Measurements from ENCODE around the gene TMEM126A.
A peak's percentile ranks its signal among the peaks of the same experiment; 100 is the strongest.

The TMEM126A gene

DNA sequence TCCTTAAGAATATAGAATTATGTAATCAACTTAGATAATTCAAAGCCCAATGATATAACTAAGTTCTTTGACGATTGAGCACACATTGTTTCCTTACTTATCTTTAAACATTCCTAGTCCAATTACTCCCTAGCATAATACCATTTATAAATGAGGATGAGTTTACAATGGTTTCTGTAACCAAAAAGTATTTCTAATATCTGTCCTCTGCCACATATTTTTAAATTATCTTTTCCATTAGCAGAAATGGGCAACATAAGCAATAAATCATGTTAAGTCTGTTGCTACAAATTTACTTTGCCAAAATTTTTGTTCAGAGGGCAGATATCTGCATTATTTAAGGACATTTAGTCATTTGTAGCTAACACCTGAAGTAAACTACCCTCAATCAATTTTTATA lies 10.4 kb downstream of the TMEM126A start:
- H3K4me3 ChIP-seq (ENCODE audit: severe bottlenecking), result no peak overlapping the region
- ATAC-seq (ENCODE audit: low read depth), result no peak

DNA sequence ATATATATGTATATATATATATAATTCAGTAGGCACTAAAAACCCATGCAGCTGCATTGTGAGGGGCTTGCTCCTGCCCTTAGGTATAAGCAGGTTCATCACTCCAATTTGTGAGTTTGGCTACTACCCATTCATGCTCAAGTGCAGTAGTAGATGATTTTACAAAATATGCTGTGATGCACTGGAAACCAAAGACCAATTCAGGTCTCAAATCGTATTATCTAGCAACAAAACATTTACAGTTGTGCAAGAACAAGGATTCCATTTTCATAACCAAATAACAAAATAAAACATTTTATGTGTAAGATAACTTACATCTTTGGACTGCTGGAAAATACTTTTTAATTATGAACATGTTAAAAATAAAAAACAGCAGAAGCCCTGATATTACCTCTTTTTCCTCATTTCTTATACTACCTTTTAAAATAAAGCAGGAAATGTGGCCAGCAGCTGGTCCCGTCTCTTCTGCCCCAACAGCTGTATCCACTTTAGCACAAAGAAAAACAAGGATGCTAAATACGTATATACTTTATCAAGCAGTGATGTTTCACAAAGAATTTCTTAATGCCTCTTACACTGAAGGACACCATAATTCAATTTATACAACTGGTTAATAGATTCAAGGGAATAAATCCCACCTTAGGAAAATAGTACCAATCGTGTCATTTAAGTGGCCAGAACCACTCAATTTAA lies 14.4 kb downstream of the TMEM126A start:
- TF ChIP-seq, protein P1, sequence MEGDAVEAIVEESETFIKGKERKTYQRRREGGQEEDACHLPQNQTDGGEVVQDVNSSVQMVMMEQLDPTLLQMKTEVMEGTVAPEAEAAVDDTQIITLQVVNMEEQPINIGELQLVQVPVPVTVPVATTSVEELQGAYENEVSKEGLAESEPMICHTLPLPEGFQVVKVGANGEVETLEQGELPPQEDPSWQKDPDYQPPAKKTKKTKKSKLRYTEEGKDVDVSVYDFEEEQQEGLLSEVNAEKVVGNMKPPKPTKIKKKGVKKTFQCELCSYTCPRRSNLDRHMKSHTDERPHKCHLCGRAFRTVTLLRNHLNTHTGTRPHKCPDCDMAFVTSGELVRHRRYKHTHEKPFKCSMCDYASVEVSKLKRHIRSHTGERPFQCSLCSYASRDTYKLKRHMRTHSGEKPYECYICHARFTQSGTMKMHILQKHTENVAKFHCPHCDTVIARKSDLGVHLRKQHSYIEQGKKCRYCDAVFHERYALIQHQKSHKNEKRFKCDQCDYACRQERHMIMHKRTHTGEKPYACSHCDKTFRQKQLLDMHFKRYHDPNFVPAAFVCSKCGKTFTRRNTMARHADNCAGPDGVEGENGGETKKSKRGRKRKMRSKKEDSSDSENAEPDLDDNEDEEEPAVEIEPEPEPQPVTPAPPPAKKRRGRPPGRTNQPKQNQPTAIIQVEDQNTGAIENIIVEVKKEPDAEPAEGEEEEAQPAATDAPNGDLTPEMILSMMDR (IDR thresholded peaks at IDR 0.05; ENCODE audit: poor library complexity, severe bottlenecking), result no peak
- peaks cover 29% of the 10 kb centered on the region for H3K4me1 ChIP-seq (ENCODE audit: insufficient read depth, poor library complexity, severe bottlenecking)
- peaks cover 69% of the 10 kb centered on the region for H3K36me3 ChIP-seq (ENCODE audit: low read depth)
- H3K27me3 ChIP-seq (ENCODE audit: insufficient read depth, poor library complexity, severe bottlenecking), result no peaks in the 10 kb centered on the region
- H3K9me3 ChIP-seq (ENCODE audit: severe bottlenecking), result no peaks in the 10 kb centered on the region
- ATAC-seq (ENCODE audit: low read depth) (no peak), DNase-seq (ENCODE audit: low spot score) (no peak)
- no peak overlapping the region for H3K27ac ChIP-seq (ENCODE audit: poor library complexity, severe bottlenecking)
- H3K4me3 ChIP-seq (ENCODE audit: severe bottlenecking), result peak overlapping the region; percentile 74

More for the DNA sequence above, 10.4 kb downstream of the TMEM126A start:
- DNase-seq (ENCODE audit: low spot score), result no peak
- TF ChIP-seq, protein P1 (IDR thresholded peaks at IDR 0.05; ENCODE audit: poor library complexity, severe bottlenecking), result no peak
- H3K36me3 ChIP-seq (ENCODE audit: low read depth), result peaks cover 95% of the 10 kb centered on the region
- no peak overlapping the region for H3K27ac ChIP-seq (ENCODE audit: poor library complexity, severe bottlenecking)
- H3K4me1 ChIP-seq (ENCODE audit: insufficient read depth, poor library complexity, severe bottlenecking), result peaks cover 29% of the 10 kb centered on the region
- no peaks in the 10 kb centered on the region for H3K27me3 ChIP-seq (ENCODE audit: insufficient read depth, poor library complexity, severe bottlenecking)
- H3K9me3 ChIP-seq (ENCODE audit: severe bottlenecking), result no peaks in the 10 kb centered on the region

DNA sequence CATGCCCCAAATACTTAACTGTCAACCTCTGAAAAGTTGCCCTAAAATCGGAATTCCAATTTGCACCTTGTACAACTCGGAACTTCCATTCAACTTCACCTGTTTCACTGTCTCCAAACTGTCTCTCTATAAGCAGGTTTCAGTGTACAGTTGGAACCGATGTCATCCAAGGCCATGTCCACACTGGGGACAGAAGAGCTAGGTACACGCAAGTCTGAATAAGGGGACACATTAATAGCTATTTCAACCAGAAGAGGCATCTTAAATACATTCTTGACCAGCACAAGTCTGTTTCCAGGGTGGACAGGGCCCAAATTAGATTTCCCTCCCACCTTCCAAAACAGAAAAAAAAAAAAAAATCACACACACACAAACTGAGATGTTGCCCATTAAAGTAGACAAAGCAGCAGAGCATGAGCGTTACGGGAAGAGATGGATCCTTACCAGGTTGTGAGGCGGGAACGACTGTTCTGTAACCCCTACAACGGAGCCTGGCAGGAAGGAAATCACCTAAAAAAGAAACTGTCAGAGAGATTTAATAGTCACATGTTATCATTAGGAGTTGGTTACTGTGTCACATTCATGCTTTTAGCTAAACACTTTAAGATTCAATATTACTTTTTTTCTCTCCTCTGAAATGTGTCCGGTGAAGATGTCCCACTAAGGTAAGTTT lies 15.4 kb downstream of the TMEM126A start:
- H3K4me1 ChIP-seq (ENCODE audit: insufficient read depth, poor library complexity, severe bottlenecking), result peaks cover 29% of the 10 kb centered on the region
- no peaks in the 10 kb centered on the region for H3K9me3 ChIP-seq (ENCODE audit: severe bottlenecking)
- H3K27ac ChIP-seq (ENCODE audit: poor library complexity, severe bottlenecking), result peak overlapping the region; percentile 75
- H3K36me3 ChIP-seq (ENCODE audit: low read depth), result peaks cover 58% of the 10 kb centered on the region
- DNase-seq (ENCODE audit: low spot score) (no peak), ATAC-seq (ENCODE audit: low read depth) (no peak)
- H3K27me3 ChIP-seq (ENCODE audit: insufficient read depth, poor library complexity, severe bottlenecking), result no peaks in the 10 kb centered on the region
- H3K4me3 ChIP-seq (ENCODE audit: severe bottlenecking), result peak overlapping the region; percentile 74
- TF ChIP-seq, protein P1 (IDR thresholded peaks at IDR 0.05; ENCODE audit: poor library complexity, severe bottlenecking), result no peak

DNA sequence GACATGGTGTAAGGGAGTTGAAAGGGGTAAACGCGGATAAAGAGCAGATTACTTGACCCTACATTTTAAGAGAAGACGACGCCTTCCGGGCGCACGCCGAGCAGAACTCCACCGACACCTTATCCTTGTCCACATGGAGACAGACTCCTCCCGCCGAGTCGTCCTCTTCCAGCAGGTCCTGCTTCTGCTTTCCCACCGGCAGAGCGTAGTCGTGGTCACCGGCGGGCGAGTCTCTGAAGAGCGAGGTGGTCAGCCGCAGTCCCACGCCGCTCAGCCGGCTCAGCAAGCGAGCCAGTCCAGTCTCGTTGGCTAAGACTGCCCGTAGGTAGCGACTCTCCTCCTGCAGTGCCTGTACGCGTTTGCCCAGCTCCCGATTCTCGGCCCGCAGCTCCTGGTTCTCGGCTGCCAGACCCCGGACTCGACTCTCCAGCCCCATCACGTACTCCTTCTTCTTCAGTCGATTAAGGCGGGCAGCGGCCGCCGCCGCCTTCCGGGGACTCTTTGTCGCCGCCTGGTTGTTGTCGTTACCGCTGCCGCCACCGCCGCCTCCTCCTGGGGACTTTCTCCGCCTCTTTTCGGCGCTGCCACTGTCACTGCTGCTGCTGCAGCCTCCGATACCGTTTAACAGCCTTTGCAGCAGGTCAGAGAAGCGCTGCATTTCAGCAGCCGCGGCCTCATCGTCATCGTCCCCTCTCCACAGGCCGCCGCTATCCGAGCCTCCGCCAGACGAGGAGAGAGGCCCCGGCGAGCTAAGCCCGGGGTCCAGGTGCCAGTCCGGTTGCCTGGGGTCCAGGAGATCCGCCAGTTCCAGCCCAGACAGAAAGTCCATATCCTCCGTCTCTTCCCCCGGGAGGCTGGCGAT lies 16.2 kb downstream of the TMEM126A start:
- Histone ChIP-seq H3K4me1 (ENCODE audit: insufficient read depth, poor library complexity, severe bottlenecking) (peaks cover 26% of the 10 kb centered on the region), H3K4me3 (ENCODE audit: severe bottlenecking) (peak overlapping the region; percentile 74), H3K36me3 (ENCODE audit: low read depth) (peaks cover 50% of the 10 kb centered on the region), H3K9me3 (ENCODE audit: severe bottlenecking) (no peaks in the 10 kb centered on the region), H3K27ac (ENCODE audit: poor library complexity, severe bottlenecking) (peak overlapping the region; percentile 75), H3K27me3 (ENCODE audit: insufficient read depth, poor library complexity, severe bottlenecking) (no peaks in the 10 kb centered on the region)
- DNase-seq (ENCODE audit: low spot score) (no peak), ATAC-seq (ENCODE audit: low read depth) (peak; percentile 32)
- TF ChIP-seq, protein P1 (IDR thresholded peaks at IDR 0.05; ENCODE audit: poor library complexity, severe bottlenecking), result peak; percentile 58

All from RWPE2 (cell line).